Mesenchymal stem cell (in vitro differentiated cells and primary cell): ENCODE measurements around the gene FOXL2.

ENCODE experiments used
- DNase-seq: peaks from one replicate; pipeline ENCODE4 v3.0.0-alpha.2; 2013
- H2AFZ ChIP-seq: one replicate; pipeline ENCODE4 v1.6.1; 2013; ENCODE audit warnings: low read depth, mild to moderate bottlenecking, control low read depth, inconsistent platforms, low read length, moderate library complexity
- H2AK5ac ChIP-seq: 2 replicates; pipeline ENCODE4 v1.6.1; 2013; ENCODE audit warnings: low read length, moderate library complexity, mild to moderate bottlenecking, inconsistent platforms; ENCODE audit not compliant: severe bottlenecking
- H2BK120ac ChIP-seq: one replicate; pipeline ENCODE4 v1.6.1; 2013; ENCODE audit warnings: low read depth, mild to moderate bottlenecking, inconsistent platforms, low read length, moderate library complexity
- H2BK12ac ChIP-seq, 2 experiments: one replicate each; pipeline ENCODE4 v1.6.1; 2013; ENCODE audit warnings: inconsistent platforms in 2 of 2, low read length in 2 of 2, mild to moderate bottlenecking in 2 of 2, moderate library complexity in 2 of 2, control low read depth in 1 of 2
- H2BK15ac ChIP-seq: one replicate; pipeline ENCODE4 v1.6.1; 2013; ENCODE audit warnings: mild to moderate bottlenecking, low read depth, inconsistent platforms; ENCODE audit not compliant: poor library complexity, severe bottlenecking
- H2BK5ac ChIP-seq: 2 replicates; pipeline ENCODE4 v1.6.1; 2013; ENCODE audit warnings: low read depth, mild to moderate bottlenecking, low read length, control low read depth, inconsistent platforms; ENCODE audit not compliant: poor library complexity, severe bottlenecking
- H3K14ac ChIP-seq, 2 experiments: one replicate each; pipeline ENCODE4 v1.6.1; 2013; ENCODE audit warnings: inconsistent platforms in 2 of 2, low read length in 2 of 2, control low read depth in 1 of 2, mild to moderate bottlenecking in 1 of 2, moderate library complexity in 1 of 2
- H3K18ac ChIP-seq, 2 experiments: one replicate each; pipeline ENCODE4 v1.6.1; 2013; ENCODE audit warnings: inconsistent platforms in 2 of 2, low read length in 2 of 2, control low read depth in 1 of 2, low read depth in 1 of 2, mild to moderate bottlenecking in 1 of 2
- H3K23ac ChIP-seq, 2 experiments: one replicate each; pipeline ENCODE4 v1.6.1; 2013; ENCODE audit warnings: inconsistent platforms in 2 of 2, low read length in 2 of 2, mild to moderate bottlenecking in 2 of 2, moderate library complexity in 2 of 2, control low read depth in 1 of 2
- H3K27ac ChIP-seq: 2 replicates; pipeline ENCODE4 v1.5.1; 2013; ENCODE audit warnings: mild to moderate bottlenecking, moderate library complexity, low read length, control low read depth, inconsistent platforms; ENCODE audit not compliant: poor library complexity, severe bottlenecking
- H3K27me3 ChIP-seq, 2 experiments: 2 replicates each; pipeline versions ENCODE4 v1.6.1 to v1.7.0; 2013; ENCODE audit warnings: low read length in 2 of 2, mild to moderate bottlenecking in 2 of 2, moderate library complexity in 2 of 2, control low read depth in 1 of 2, inconsistent platforms in 1 of 2; ENCODE audit not compliant: control insufficient read depth in 1 of 2, insufficient read depth in 1 of 2
- H3K36me3 ChIP-seq, 2 experiments: 2 replicates each; pipeline versions ENCODE4 v1.6.1 to v1.7.0; 2013; ENCODE audit warnings: low read length in 2 of 2, control low read depth in 1 of 2, inconsistent platforms in 1 of 2, low read depth in 1 of 2, mild to moderate bottlenecking in 1 of 2; ENCODE audit not compliant: insufficient read depth in 2 of 2, control insufficient read depth in 1 of 2
- H3K4ac ChIP-seq, 2 experiments: one replicate each; pipeline ENCODE4 v1.6.1; 2013; ENCODE audit warnings: inconsistent platforms in 2 of 2, low read length in 2 of 2, mild to moderate bottlenecking in 2 of 2, moderate library complexity in 2 of 2, control low read depth in 1 of 2, low read depth in 1 of 2
- H3K4me1 ChIP-seq: 2 replicates; pipeline ENCODE4 v1.6.1; 2013; ENCODE audit warnings: low read depth, low read length, control low read depth; ENCODE audit not compliant: control insufficient read depth, insufficient read depth
- H3K4me2 ChIP-seq: 2 replicates; pipeline ENCODE4 v1.6.1; 2013; ENCODE audit warnings: low read length, mild to moderate bottlenecking, inconsistent platforms; ENCODE audit not compliant: poor library complexity, severe bottlenecking
- H3K4me3 ChIP-seq, 2 experiments: 2 replicates each; pipeline versions ENCODE4 v1.5.1 to v1.7.0; 2013; ENCODE audit warnings: low read length in 2 of 2, mild to moderate bottlenecking in 2 of 2, control low read depth in 1 of 2, low read depth in 1 of 2; ENCODE audit not compliant: insufficient read depth in 1 of 2
- H3K79me1 ChIP-seq: replicated peaks from 2 replicates; pipeline ENCODE4 v1.6.1; 2013; ENCODE audit warnings: mild to moderate bottlenecking, control low read depth, low read length, inconsistent platforms; ENCODE audit not compliant: poor library complexity, severe bottlenecking
- H3K9ac ChIP-seq: 2 replicates; pipeline ENCODE4 v1.7.0; 2013; ENCODE audit warnings: mild to moderate bottlenecking, low read length, moderate library complexity
- H3K9me3 ChIP-seq: 2 replicates; pipeline ENCODE4 v1.7.0; 2013; ENCODE audit warnings: mild to moderate bottlenecking, low read length; ENCODE audit not compliant: control insufficient read depth
- H4K8ac ChIP-seq: one replicate; pipeline ENCODE4 v1.6.1; 2013; ENCODE audit warnings: inconsistent platforms, mild to moderate bottlenecking, low read length, moderate library complexity
- H4K91ac ChIP-seq: one replicate; pipeline ENCODE4 v1.6.1; 2013; ENCODE audit warnings: mild to moderate bottlenecking, low read length, inconsistent platforms
- WGBS: methylation state at CpG from one replicate; pipeline ENCODE4 v1.1.7; 2013; ENCODE audit warnings: mixed read lengths; 5-methylcytosine and 5-hydroxymethylcytosine counted together

The FOXL2 gene

DNA sequence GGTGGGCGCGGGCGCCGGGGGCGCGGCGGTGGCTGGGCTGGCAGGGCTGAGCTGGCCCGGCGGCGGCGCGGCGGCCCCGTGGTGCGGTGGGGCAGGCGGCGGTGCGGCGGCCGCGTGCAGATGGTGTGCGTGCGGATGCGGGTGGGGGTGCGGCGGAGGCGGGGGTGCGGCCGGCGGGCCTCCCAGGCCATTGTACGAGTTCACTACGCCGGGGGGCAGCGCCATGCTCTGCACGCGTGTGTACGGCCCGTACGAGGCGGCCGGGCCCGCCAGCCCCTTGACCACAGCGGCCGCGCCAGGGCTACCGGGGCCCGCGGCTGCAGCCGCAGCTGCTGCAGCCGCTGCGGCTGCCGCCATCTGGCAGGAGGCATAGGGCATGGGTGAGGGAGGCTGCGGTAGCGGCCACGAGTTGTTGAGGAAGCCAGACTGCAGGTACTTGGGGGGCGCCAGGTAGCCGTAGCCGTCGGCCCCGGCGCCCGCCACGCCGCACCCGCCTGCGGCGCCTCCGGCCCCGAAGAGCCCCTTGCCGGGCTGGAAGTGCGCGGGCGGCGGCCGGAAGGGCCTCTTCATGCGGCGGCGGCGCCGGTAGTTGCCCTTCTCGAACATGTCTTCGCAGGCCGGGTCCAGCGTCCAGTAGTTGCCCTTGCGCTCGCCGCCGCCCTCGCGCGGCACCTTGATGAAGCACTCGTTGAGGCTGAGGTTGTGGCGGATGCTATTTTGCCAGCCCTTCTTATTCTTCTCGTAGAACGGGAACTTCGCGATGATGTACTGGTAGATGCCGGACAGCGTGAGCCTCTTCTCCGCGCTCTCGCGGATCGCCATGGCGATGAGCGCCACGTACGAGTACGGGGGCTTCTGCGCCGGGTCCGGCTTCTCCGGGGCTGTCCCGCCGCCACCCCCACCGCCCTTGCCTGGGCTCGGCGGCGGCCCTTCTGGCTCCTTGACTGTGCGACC, 951 bp downstream of the FOXL2 start:
- H3K9ac ChIP-seq: no peak overlapping the region
- no peak overlapping the region for H4K8ac ChIP-seq
- no peak overlapping the region for H3K18ac ChIP-seq
- H2AFZ ChIP-seq: no peak overlapping the region
- H2BK5ac ChIP-seq: no peak overlapping the region
- H3K4ac ChIP-seq: no peak overlapping the region
- H3K23ac ChIP-seq: peak overlapping the region in 1 of 2 experiments; percentile 32
- 2% methylated on average over 87 of the region's 120 CpGs for WGBS
- H3K79me1 ChIP-seq: no peaks in the 10 kb centered on the region
- peak overlapping the region; percentile 19 for H4K91ac ChIP-seq
- peaks cover 46% of the 10 kb centered on the region for H3K4me1 ChIP-seq
- peak overlapping the region; percentile 70 for H3K4me2 ChIP-seq
- peak overlapping the region; percentile 48 to 59 for H3K4me3 ChIP-seq
- no peak overlapping the region for H2BK12ac ChIP-seq
- no peak overlapping the region for H2AK5ac ChIP-seq
- no peak overlapping the region for H3K14ac ChIP-seq
- no peak overlapping the region for H2BK120ac ChIP-seq
- peaks cover 0 to 3% of the 10 kb centered on the region in 2 experiments for H3K36me3 ChIP-seq
- H2BK15ac ChIP-seq: no peak overlapping the region
- DNase-seq: no peak
- H3K9me3 ChIP-seq: no peaks in the 10 kb centered on the region
- H3K27ac ChIP-seq: no peak overlapping the region
- peaks cover 92 to 97% of the 10 kb centered on the region in 2 experiments for H3K27me3 ChIP-seq

DNA sequence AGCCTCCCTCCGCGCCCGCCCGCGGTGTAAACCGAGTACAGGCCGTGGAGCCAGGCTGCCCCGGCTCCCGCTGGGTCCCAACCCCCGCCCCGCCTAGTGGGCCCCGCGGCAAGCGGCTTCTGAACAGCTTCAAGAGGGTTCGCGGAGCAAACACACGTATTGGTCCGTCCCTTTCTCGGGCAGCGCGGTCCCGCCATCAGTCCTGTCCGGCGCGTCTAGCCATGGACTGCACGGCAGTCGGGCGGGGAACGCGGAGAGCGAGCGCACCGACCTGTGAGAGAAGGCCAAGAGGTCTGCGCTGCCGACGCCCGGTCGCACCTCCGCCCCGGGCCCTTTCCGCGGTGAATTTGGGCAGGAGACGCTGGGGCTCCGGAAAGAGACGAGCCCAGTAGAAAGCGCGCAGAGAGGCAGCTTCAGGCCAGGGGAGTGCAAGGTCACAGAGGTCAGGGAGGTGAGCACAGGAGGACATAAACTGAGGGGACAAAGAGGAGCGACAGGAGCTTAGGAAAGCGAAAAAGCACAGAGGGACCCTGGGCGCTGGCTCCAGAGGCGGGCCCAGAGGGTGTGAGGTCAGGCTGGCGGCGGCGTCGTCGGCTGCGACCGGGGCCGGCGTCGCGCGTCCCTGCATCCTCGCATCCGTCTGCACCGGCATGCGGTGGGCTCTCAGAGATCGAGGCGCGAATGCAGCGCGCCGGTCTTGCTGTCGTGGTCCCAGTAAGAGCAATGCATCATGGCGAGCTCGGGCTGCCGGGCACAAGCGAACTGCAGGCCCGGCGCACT, 1.8 kb downstream of the FOXL2 start:
- no peak overlapping the region for H2BK12ac ChIP-seq
- no peaks in the 10 kb centered on the region for H3K79me1 ChIP-seq
- peak overlapping the region; percentile 24 to 48 for H3K4me3 ChIP-seq
- H3K9ac ChIP-seq: no peak overlapping the region
- peak overlapping the region; percentile 75 for H3K4me2 ChIP-seq
- H3K36me3 ChIP-seq: peaks cover 0 to 3% of the 10 kb centered on the region in 2 experiments
- DNase-seq: peak; percentile 26
- no peak overlapping the region for H3K27ac ChIP-seq
- H2BK120ac ChIP-seq: no peak overlapping the region
- H3K27me3 ChIP-seq: peaks cover 92 to 97% of the 10 kb centered on the region in 2 experiments
- H3K4ac ChIP-seq: no peak overlapping the region
- no peak overlapping the region for H2AFZ ChIP-seq
- H3K23ac ChIP-seq: peak overlapping the region in 1 of 2 experiments; percentile 90
- H3K14ac ChIP-seq: no peak overlapping the region
- H3K18ac ChIP-seq: no peak overlapping the region
- no peaks in the 10 kb centered on the region for H3K9me3 ChIP-seq
- no peak overlapping the region for H2BK5ac ChIP-seq
- H2BK15ac ChIP-seq: no peak overlapping the region
- no peak overlapping the region for H2AK5ac ChIP-seq
- WGBS: 3% methylated on average over 72 of the region's 80 CpGs
- H4K8ac ChIP-seq: no peak overlapping the region
- H3K4me1 ChIP-seq: peaks cover 42% of the 10 kb centered on the region
- H4K91ac ChIP-seq: peak overlapping the region; percentile 19

DNA sequence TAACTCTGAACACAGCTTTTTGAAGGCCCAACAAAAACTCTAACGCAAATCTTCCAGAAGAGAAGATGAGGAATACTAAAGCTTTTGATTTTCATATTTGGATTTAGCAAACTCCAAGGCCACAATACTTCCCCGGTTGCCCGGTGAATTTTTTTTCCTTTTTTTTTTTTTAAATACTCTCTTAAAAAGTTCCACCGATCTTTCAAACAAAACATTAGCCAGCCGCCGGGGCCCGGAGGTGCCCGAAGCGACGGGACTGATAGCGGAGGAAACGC, 2.3 kb downstream of the FOXL2 start:
- Histone ChIP-seq H2AFZ (no peak overlapping the region), H3K79me1 (no peaks in the 10 kb centered on the region), H3K9me3 (no peaks in the 10 kb centered on the region), H2BK120ac (no peak overlapping the region), H3K4ac (no peak overlapping the region), H3K4me3 (no peak overlapping the region), H3K4me1 (peaks cover 41% of the 10 kb centered on the region), H4K91ac (no peak overlapping the region), H3K27me3 (peaks cover 92 to 97% of the 10 kb centered on the region in 2 experiments), H2BK15ac (no peak overlapping the region), H2BK5ac (no peak overlapping the region), H3K14ac (no peak overlapping the region), H3K27ac (no peak overlapping the region), H2AK5ac (no peak overlapping the region), H3K23ac (no peak overlapping the region), H4K8ac (no peak overlapping the region), H3K4me2 (peak overlapping the region; percentile 75), H2BK12ac (no peak overlapping the region), H3K36me3 (peaks cover 0 to 3% of the 10 kb centered on the region in 2 experiments), H3K9ac (no peak overlapping the region), H3K18ac (no peak overlapping the region)
- peak; percentile 19 for DNase-seq
- WGBS: 2% methylated on average over 11 of the region's 12 CpGs
